Immature natural killer cell (primary cell): ENCODE measurements around the gene ACYP1. TPM values are rescaled to one million over a fixed set of nuclear protein-coding genes. Genes with fewer than 3 reads are reported as not detected.
A peak's percentile ranks its signal among the peaks of the same experiment; 100 is the strongest.

ENCODE experiments used
- DNase-seq, 3 donors: peaks; one replicate each; pipeline ENCODE4 v3.0.0; 2022; ENCODE audit warnings: mixed read lengths in 1 of 3
- H3K27ac Mint-ChIP-seq, 6 donors: one replicate each; pipeline ENCODE4 v1.8.0; 2020; ENCODE audit warnings: mixed read lengths in 6 of 6, mild to moderate bottlenecking in 5 of 6, inconsistent platforms in 4 of 6, moderate library complexity in 3 of 6
- H3K27me3 Mint-ChIP-seq, 3 donors: one replicate each; pipeline ENCODE4 v1.8.0; 2020 to 2021; ENCODE audit warnings: low read depth in 3 of 3, mild to moderate bottlenecking in 3 of 3, mixed read lengths in 3 of 3, moderate library complexity in 3 of 3, inconsistent platforms in 1 of 3
- H3K36me3 Mint-ChIP-seq, 3 donors: one replicate each; pipeline ENCODE4 v1.8.0; 2020; ENCODE audit warnings: mixed read lengths in 3 of 3, inconsistent platforms in 2 of 3, mild to moderate bottlenecking in 2 of 3
- H3K4me1 Mint-ChIP-seq, 2 donors: one replicate each; pipeline ENCODE4 v1.8.0; 2020; ENCODE audit warnings: inconsistent platforms in 2 of 2, mild to moderate bottlenecking in 2 of 2, mixed read lengths in 2 of 2, moderate library complexity in 1 of 2
- H3K4me3 Mint-ChIP-seq, 5 donors: one replicate each; pipeline ENCODE4 v1.8.0; 2020; ENCODE audit warnings: mild to moderate bottlenecking in 5 of 5, mixed read lengths in 5 of 5, inconsistent platforms in 3 of 5, moderate library complexity in 3 of 5
- H3K9me3 Mint-ChIP-seq, 6 donors: one replicate each; pipeline ENCODE4 v1.8.0; 2020; ENCODE audit warnings: mild to moderate bottlenecking in 6 of 6, mixed read lengths in 6 of 6, inconsistent platforms in 4 of 6, moderate library complexity in 3 of 6
- polyA plus RNA-seq, 3 donors: library from polyadenylated mRNA; unstranded; fragments of 300-500 nt; fragmentation: Illumina TruSeq; gene quantifications; one replicate each; pipeline ENCODE4 v1.2.3, GENCODE V29; 2021

ACYP1 gene
- polyA plus RNA-seq, 3 donors from 2014 or later: 14.1 to 19.6 (median 15.4) TPM

- H3K27me3 Mint-ChIP-seq: no peaks in the 10 kb centered on the region
- H3K4me3 Mint-ChIP-seq: no peak overlapping the region
- H3K9me3 Mint-ChIP-seq: no peaks in the 10 kb centered on the region
- no peak for DNase-seq
- peaks cover 0 to 33% of the 10 kb centered on the region in 2 donors for H3K4me1 Mint-ChIP-seq
- peak overlapping the region in 2 of 6 donors; percentile 6 to 48 for H3K27ac Mint-ChIP-seq
- peaks cover 26 to 55% (median 28%) of the 10 kb centered on the region in 3 donors for H3K36me3 Mint-ChIP-seq
These were observed 50.5 kb downstream of the ACYP1 start for GRCh38 chr14:75013290-75013689.

- H3K4me1 Mint-ChIP-seq: peaks cover 11 to 51% of the 10 kb centered on the region in 2 donors
- H3K27ac Mint-ChIP-seq: peak overlapping the region in 5 of 6 donors; percentile 58 to 78 (median 76)
- no peaks in the 10 kb centered on the region for H3K27me3 Mint-ChIP-seq
- H3K4me3 Mint-ChIP-seq: no peak overlapping the region
- H3K9me3 Mint-ChIP-seq: no peaks in the 10 kb centered on the region
- DNase-seq: peak in 1 of 3 donors; percentile 3
- peaks cover 30 to 60% (median 40%) of the 10 kb centered on the region in 3 donors for H3K36me3 Mint-ChIP-seq
These were observed 52.3 kb downstream of the ACYP1 start for GRCh38 chr14:75011356-75011994.

DNA sequence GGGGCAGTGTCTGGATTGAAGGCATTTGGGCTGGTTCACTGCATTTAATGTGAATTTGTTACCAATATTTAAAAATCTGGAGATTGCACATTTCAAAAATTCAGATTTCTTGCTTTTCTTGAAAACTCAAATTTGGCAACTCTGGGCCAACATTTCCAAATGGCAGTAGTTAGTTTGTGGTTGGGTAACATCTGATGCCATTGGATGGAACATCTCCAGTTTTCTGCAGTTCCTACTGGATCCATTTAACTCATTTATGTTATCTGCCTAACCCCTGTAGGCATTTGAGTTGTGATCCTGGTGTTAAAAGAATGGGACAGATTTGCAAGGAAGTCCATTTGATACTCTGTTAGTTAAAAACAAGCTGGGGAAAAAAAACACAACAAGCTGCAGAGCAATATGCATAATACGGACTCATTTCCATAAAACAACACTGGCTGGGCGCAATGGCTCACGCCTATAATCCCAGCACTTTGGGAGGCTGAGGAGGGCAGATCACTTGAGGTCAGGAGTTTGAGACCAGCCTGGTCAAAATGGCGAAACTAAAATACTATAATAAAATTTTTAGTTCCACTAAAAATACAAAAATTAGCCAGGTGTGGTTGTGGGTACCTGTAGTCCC lies 53.2 kb downstream of the ACYP1 start:
- no peak for DNase-seq
- no peaks in the 10 kb centered on the region for H3K27me3 Mint-ChIP-seq
- H3K27ac Mint-ChIP-seq: peak overlapping the region; percentile 30 to 78 (median 71)
- peaks cover 16 to 60% of the 10 kb centered on the region in 2 donors for H3K4me1 Mint-ChIP-seq
- H3K9me3 Mint-ChIP-seq: no peaks in the 10 kb centered on the region
- H3K36me3 Mint-ChIP-seq: peaks cover 25 to 65% (median 42%) of the 10 kb centered on the region in 3 donors
- no peak overlapping the region for H3K4me3 Mint-ChIP-seq

GRCh38 chr14:75009176-75009575 lies 54.6 kb downstream of the ACYP1 start:
- no peak for DNase-seq
- H3K4me1 Mint-ChIP-seq: peaks cover 29 to 74% of the 10 kb centered on the region in 2 donors
- no peaks in the 10 kb centered on the region for H3K27me3 Mint-ChIP-seq
- no peaks in the 10 kb centered on the region for H3K9me3 Mint-ChIP-seq
- no peak overlapping the region for H3K4me3 Mint-ChIP-seq
- H3K36me3 Mint-ChIP-seq: peaks cover 26 to 65% (median 47%) of the 10 kb centered on the region in 3 donors
- peak overlapping the region in 5 of 6 donors; percentile 1 to 54 (median 30) for H3K27ac Mint-ChIP-seq

- peaks cover 27 to 56% (median 39%) of the 10 kb centered on the region in 3 donors for H3K36me3 Mint-ChIP-seq
- H3K4me3 Mint-ChIP-seq: peak overlapping the region in 3 of 5 donors; percentile 1 to 51 (median 51)
- DNase-seq: no peak
- H3K27ac Mint-ChIP-seq: peak overlapping the region in 5 of 6 donors; percentile 34 to 93 (median 82)
- H3K9me3 Mint-ChIP-seq: peaks cover 0 to 3% (median 0%) of the 10 kb centered on the region in 6 donors
- peaks cover 59 to 87% of the 10 kb centered on the region in 2 donors for H3K4me1 Mint-ChIP-seq
- peaks cover 11 to 13% (median 11%) of the 10 kb centered on the region in 3 donors for H3K27me3 Mint-ChIP-seq
These were observed 58.5 kb downstream of the ACYP1 start for GRCh38 chr14:75005357-75005756.

GRCh38 chr14:75003250-75004027 lies 60.4 kb downstream of the ACYP1 start:
- peaks cover 59 to 72% of the 10 kb centered on the region in 2 donors for H3K4me1 Mint-ChIP-seq
- H3K9me3 Mint-ChIP-seq: peaks cover 0 to 3% (median 0%) of the 10 kb centered on the region in 6 donors
- H3K27me3 Mint-ChIP-seq: peaks cover 11 to 13% (median 11%) of the 10 kb centered on the region in 3 donors
- DNase-seq: peak in 1 of 3 donors; percentile 19
- peak overlapping the region; percentile 99 to 100 (median 100) for H3K27ac Mint-ChIP-seq
- H3K36me3 Mint-ChIP-seq: peaks cover 19 to 38% (median 26%) of the 10 kb centered on the region in 3 donors
- H3K4me3 Mint-ChIP-seq: peak overlapping the region; percentile 91 to 99 (median 97)

Other genes starting within 250 kb of the ACYP1 start
- gene PROX2, start 187.9 kb downstream of the ACYP1 start, polyA plus RNA-seq: 1 to 10 TPM in 1 of 3 donors, not detected in 2; 1.7 TPM
- gene DLST, start 182.1 kb downstream of the ACYP1 start, polyA plus RNA-seq: 10 to 100 TPM in 1 of 3 donors, 1 to 10 TPM in 2; 7.7 to 13.1 (median 9.0) TPM
- gene RPS6KL1, start 140.8 kb downstream of the ACYP1 start, polyA plus RNA-seq: 1 to 10 TPM in 1 of 3 donors, under 1 TPM in 1, not detected in 1; 0.34 to 1.3 TPM
- gene PGF, start 108.4 kb downstream of the ACYP1 start, polyA plus RNA-seq: under 1 TPM in 2 of 3 donors, not detected in 1; 0.06 to 0.07 TPM
- gene EIF2B2, start 61.1 kb downstream of the ACYP1 start, polyA plus RNA-seq: 10 to 100 TPM; 32.6 to 64.5 (median 57.4) TPM
- gene MLH3, start 12.6 kb downstream of the ACYP1 start, polyA plus RNA-seq: 10 to 100 TPM in 1 of 3 donors, 1 to 10 TPM in 1, under 1 TPM in 1; 0.38 to 12.9 (median 6.3) TPM
- under 1 TPM in 1 of 3 donors, not detected in 2; 0.58 TPM for gene ZC2HC1C, start 5.6 kb upstream of the ACYP1 start, polyA plus RNA-seq
- gene NEK9, start 63.0 kb upstream of the ACYP1 start, polyA plus RNA-seq: 10 to 100 TPM; 10.4 to 15.2 (median 12.4) TPM
- 100 to 1,000 TPM; 379 to 442 (median 439) TPM for gene TMED10, start 112.6 kb upstream of the ACYP1 start, polyA plus RNA-seq
- gene FOS, start 214.8 kb upstream of the ACYP1 start, polyA plus RNA-seq: 100 to 1,000 TPM; 525 to 765 (median 608) TPM